Erythroblast (primary cell): ENCODE data around the gene MICAL3.

Source experiments
- DNase-seq, 2 experiments: peaks; one replicate each; lab custom pipeline; 2025; lab: John Stamatoyannopoulos, UW
- GATA1 ChIP-seq: IDR thresholded peaks from 2 replicates; pipeline ENCODE4 v1.6.1; 2011; ENCODE audit warnings: low read depth, mild to moderate bottlenecking, control low read depth, low read length, moderate library complexity
- POLR2A ChIP-seq: IDR thresholded peaks from 2 replicates; pipeline ENCODE4 v1.6.1; 2011; ENCODE audit warnings: mild to moderate bottlenecking, low read length

MICAL3 gene

GRCh38 chr22:17777005-17777716 is 247.2 kb downstream of the MICAL3 start:
- peak; percentile 50 to 52 for DNase-seq
- TF ChIP-seq POLR2A = peak; percentile 34
- TF ChIP-seq GATA1 = no peak

- DNase-seq = no peak
- no peak for TF ChIP-seq POLR2A
- TF ChIP-seq GATA1 = no peak
Measured at GRCh38 chr22:17775781-17776465, 248.4 kb downstream of the MICAL3 start.

- DNase-seq = no peak
Measured at GRCh38 chr22:17774926-17775685, 249.3 kb downstream of the MICAL3 start.

GRCh38 chr22:17774206-17774925 is 250.0 kb downstream of the MICAL3 start, which contains the start of gene BID:
TSS of gene BID (minus strand) at chr22:17774469. CDS start at chr22:17750116, 24,353 bp downstream.
- TF ChIP-seq POLR2A (no peak), GATA1 (no peak)
- DNase-seq = peak; percentile 36 to 50

More at GRCh38 chr22:17774926-17775685, 249.3 kb downstream of the MICAL3 start:
- TF ChIP-seq POLR2A (no peak), GATA1 (no peak)

- peak; percentile 36 to 46 for DNase-seq
- TF ChIP-seq POLR2A = no peak
- TF ChIP-seq GATA1 = no peak
Measured at GRCh38 chr22:17773606-17774205, 250.7 kb downstream of the MICAL3 start.

- TF ChIP-seq POLR2A (no peak), GATA1 (no peak)
- DNase-seq = no peak
Measured at GRCh38 chr22:17772958-17773605, 251.3 kb downstream of the MICAL3 start.

GRCh38 chr22:17772249-17772957 is 252.0 kb downstream of the MICAL3 start:
- TF ChIP-seq GATA1 (no peak), POLR2A (no peak)
- DNase-seq = no peak

- TF ChIP-seq GATA1 = no peak
- TF ChIP-seq POLR2A = no peak
- no peak for DNase-seq
Measured at GRCh38 chr22:17770180-17771077, 253.9 kb downstream of the MICAL3 start.

- DNase-seq = no peak
- TF ChIP-seq POLR2A = no peak
- TF ChIP-seq GATA1 = no peak
Measured at GRCh38 chr22:17769716-17770082, 254.7 kb downstream of the MICAL3 start.

- DNase-seq = no peak
- TF ChIP-seq POLR2A (no peak), GATA1 (no peak)
Measured at GRCh38 chr22:17769013-17769715, 255.2 kb downstream of the MICAL3 start.
